ENCODE data around the gene ZNF511.
A peak's percentile ranks its signal among the peaks of the same experiment; 100 is the strongest.

Gene ZNF511

DNA sequence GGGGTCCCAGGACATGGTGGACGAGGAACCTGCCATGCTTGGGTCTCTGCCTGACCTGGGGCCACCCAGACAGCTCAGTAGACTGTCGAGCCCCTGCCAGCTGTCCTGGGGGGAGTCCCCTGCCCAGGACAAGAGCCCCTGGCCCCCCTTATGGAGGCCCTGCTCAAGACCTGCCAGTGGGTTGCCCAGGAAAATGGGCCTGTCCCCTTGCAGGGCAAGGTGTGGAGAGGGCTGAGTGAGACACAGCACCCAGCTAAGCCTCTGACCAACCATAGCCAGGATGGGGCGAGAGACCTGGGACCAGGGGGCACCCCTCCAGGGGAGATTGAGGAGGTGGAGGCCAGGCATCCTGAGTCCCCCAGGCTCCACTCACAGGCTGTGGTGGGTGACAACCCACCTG is 47.3 kb downstream of the ZNF511 start:
- DNase-seq = no peak

DNA sequence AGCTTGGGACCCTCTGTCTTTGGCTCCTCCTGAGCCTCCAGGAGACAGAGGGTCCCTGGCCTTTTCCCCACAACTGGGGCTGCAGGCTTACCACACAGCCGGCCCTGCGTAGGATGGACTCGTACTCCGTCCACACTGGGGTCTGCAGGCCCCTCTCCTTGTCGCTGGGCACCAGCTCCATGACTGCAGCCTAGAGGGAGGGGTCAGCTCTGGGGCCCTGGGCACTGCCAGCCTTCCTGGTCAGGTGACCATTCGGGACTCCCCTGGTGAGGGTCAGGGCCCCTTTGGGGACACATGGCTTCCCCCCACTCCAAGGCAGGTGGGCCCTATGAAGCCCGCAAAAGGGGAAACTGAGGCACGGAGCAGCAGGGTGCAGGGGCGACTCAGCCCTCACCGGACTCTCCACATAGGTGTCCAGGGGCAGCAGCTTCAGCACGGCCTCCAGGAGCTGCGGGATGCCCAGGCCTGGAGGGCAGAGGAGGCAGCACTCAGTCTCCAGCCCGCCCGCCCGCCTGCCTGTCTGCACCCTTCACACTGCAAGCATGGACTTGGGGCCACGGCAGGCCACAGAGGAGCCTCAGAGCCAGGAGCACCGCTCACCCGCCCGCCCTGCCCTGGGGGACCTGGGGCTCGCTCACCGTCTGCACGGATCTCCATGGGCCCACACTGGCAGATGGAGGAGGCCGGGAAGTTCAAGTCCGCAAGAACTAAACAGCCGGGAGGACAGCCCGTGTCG is 48.0 kb downstream of the ZNF511 start:
- DNase-seq = no peak

- peak; percentile 88 for DNase-seq
Measured at GRCh38 chr10:133357285-133358161, 48.8 kb downstream of the ZNF511 start, which contains the start of gene FUOM. FUOM (minus strand) TSS chr10:133358019; CDS start chr10:133358007, 12 bp downstream.

- DNase-seq = no peak
Measured at GRCh38 chr10:133358162-133358924, 49.6 kb downstream of the ZNF511 start.

- no peak for DNase-seq
Measured at GRCh38 chr10:133358925-133359310, 50.2 kb downstream of the ZNF511 start.

- no peak for DNase-seq
Measured at GRCh38 chr10:133359554-133359971, 50.8 kb downstream of the ZNF511 start.

GRCh38 chr10:133359972-133360610 is 51.4 kb downstream of the ZNF511 start:
- no peak for DNase-seq

GRCh38 chr10:133361227-133361626 is 52.5 kb downstream of the ZNF511 start:
- no peak for DNase-seq

- no peak for DNase-seq
Measured at GRCh38 chr10:133361773-133362441, 53.2 kb downstream of the ZNF511 start.
